Fibroblast of skin of right biceps (primary cell): Measurements from ENCODE around the gene RPL29.

ENCODE experiments used
- DNase-seq: peaks from one replicate; pipeline ENCODE4 v3.0.0-alpha.2; 2013

Gene RPL29

GRCh38 chr3:51961602-51962569 is 33.8 kb downstream of the RPL29 start:
- no peak for DNase-seq

GRCh38 chr3:51961011-51961410 is 34.7 kb downstream of the RPL29 start:
- DNase-seq, result no peak

DNA sequence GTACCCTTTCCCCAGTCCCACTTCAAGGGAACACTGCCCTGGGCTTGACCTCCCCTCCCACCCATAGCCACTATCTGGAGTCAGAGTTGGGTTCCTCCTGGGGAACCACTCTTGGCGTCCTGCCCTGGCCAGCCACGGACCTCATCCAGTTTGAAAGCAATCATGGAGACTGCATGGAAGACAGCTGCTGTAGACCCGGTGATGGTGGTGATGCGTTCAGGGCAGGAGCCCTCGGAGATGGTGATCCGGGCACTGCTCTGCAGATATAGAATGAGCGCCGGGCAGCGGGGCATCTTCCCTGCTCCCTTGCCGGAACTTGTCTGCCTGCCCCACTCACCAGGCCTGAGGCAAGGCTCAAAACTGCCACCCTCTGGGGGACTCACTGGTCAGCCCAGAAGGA is 35.3 kb downstream of the RPL29 start:
- no peak for DNase-seq

DNA sequence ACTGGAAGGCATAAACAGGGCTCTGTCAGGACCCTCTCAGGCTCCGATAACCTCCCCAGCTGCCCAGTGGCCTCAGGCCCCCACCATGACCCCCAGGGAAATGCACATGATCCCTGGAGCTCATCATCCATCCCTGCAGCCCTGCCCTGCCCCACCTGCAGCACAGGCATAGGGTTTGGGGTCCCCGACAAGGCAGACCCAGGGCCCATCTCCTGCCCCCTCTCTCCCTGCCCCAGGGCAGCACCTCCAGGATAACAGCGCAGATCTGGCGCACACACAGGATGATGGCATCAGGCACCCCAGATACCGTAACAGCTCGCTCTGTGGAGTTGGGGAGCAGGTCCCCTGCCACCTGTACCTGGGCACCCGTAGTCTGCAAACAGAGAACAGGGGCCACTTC is 36.0 kb downstream of the RPL29 start:
- DNase-seq, result no peak

GRCh38 chr3:51958603-51959521 is 36.8 kb downstream of the RPL29 start:
- DNase-seq, result no peak

DNA sequence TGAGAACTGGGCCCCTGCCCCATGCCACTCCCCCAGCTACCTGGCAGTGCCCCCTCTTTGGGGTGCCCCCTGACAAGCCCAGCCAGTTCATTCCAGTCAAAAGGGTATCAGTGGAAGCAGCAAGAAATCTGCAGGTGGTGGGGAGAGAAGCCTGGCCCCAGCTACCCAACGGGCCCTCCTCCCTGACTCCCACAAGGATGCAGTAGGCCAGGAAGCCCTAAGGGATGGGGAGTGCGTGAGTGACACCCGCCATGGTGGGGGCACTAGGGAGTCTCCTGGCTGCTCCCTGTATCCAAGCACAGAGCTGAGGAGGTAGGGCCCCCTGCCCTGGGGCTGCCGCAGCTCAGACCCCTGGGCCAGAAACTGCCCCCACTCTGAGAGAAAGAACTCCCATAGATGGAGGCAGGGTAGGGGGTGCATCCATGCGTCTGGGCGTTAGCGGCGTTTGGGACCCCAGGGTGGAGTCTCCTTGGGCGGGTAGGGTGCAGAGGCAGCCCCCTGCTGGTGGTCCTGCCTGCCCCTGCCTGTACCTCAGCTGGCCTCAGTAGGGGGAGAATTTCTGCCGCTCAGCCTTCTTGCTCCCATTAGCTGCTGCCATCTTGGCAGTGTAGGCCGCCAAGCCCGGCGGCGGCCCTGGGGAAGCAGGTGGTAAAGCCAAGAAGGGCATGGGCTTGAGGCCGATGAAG is 38.0 kb downstream of the RPL29 start:
- no peak for DNase-seq

GRCh38 chr3:51955893-51956770 is 39.6 kb downstream of the RPL29 start:
- peak; percentile 48 for DNase-seq

GRCh38 chr3:51955175-51955892 is 40.4 kb downstream of the RPL29 start, which contains the start of gene GPR62:
GPR62 (plus strand) TSS chr3:51955381; CDS start chr3:51955653, 272 bp downstream.
- no peak for DNase-seq

GRCh38 chr3:51954713-51955112 is 41.0 kb downstream of the RPL29 start:
- DNase-seq, result no peak

DNA sequence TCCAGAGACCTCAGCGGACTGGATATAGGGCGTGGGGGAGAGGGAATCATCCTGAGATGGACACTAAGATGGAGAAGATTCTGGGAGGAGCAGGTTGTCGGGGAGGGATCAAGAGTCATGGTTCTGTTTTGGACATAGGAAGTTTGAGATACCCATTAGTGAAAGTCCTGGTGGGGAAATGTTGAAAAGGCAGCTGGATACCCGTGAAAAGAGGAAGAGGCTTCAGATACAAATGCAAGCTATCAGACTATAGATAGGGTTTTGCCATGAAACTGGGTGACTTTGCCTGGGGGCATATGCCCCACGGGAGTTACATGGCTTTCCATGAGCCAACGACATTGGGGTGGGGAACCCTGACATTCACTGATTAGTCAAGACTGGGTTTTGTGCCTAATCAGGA is 41.6 kb downstream of the RPL29 start:
- no peak for DNase-seq

GRCh38 chr3:51953445-51953844 is 42.2 kb downstream of the RPL29 start:
- peak; percentile 71 for DNase-seq

GRCh38 chr3:51950899-51951298 is 44.8 kb downstream of the RPL29 start:
- no peak for DNase-seq

DNA sequence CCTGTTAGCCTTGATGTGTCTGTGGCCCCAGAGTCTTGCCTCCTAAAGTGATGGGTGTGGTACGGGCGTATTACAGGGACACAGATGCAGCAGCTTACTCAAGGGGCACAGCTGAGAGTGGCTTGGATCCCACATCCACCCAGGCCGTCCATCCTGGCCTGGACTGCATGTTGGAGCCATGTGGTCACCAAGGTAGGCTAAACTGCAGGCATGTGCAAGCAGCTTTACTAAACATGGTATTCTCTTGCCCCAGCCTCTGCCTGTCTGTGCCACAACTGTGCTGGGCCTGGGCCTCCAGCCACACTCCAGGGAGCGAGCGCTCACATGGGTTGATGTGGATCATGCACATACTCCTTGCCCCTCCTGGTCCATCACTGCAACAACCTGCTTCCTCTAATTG is 46.6 kb downstream of the RPL29 start:
- DNase-seq, result no peak

- no peak for DNase-seq
Observed at GRCh38 chr3:51948016-51948580, 47.6 kb downstream of the RPL29 start.

GRCh38 chr3:51947215-51947900 is 48.3 kb downstream of the RPL29 start:
- no peak for DNase-seq

- no peak for DNase-seq
Observed at GRCh38 chr3:51946796-51947195, 48.9 kb downstream of the RPL29 start.

DNA sequence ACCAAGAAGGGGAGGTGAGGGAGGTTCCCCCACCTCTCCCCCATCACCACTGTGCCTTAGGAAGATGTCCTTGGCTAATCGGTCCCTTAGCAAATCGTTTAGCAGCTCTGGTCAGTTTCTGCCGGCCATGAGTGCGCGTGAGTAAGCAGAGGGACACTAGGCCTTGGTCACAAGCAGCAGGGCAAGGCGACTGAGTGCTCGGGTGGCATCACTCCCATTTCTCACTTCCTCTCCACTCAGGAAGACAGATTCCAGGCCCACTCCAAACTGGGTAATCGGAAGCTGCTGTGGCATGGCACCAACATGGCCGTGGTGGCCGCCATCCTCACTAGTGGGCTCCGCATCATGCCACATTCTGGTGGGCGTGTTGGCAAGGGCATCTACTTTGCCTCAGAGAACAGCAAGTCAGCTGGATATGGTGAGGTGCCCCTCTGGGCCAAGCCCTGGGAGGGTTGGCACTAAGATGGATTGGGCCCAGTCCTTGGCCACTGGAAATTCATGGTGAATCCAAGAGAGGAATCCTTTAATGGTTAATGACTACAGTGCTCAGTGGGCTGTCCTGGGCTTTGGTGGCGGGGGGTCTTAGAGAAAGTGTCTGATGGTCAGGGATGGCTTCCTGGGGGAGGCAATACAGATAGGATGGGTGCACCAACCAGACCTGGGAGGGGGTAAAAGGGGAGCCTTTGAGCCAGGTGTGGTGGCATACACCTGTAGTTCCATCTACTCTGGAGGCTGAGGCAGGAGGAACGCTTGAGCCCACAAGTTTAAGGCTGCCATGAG is 49.6 kb downstream of the RPL29 start:
- no peak for DNase-seq

- DNase-seq, result no peak
Observed at GRCh38 chr3:51945031-51945840, 50.5 kb downstream of the RPL29 start.
